GM21619 (cell line): ENCODE measurements around the gene CREBL2.
"Not testable (repeated sequence)": the region's sequence is repeated elsewhere in the genome, so short reads cannot be mapped to it uniquely, and the experiment has no call there.

Experiments used
- ATAC-seq: cut with Tn5 transposase; IDR thresholded peaks from one replicate; pipeline ENCODE4 v1.9.1; 2021; ENCODE audit not compliant: unreplicated experiment

CREBL2 gene, protein sequence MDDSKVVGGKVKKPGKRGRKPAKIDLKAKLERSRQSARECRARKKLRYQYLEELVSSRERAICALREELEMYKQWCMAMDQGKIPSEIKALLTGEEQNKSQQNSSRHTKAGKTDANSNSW

DNA sequence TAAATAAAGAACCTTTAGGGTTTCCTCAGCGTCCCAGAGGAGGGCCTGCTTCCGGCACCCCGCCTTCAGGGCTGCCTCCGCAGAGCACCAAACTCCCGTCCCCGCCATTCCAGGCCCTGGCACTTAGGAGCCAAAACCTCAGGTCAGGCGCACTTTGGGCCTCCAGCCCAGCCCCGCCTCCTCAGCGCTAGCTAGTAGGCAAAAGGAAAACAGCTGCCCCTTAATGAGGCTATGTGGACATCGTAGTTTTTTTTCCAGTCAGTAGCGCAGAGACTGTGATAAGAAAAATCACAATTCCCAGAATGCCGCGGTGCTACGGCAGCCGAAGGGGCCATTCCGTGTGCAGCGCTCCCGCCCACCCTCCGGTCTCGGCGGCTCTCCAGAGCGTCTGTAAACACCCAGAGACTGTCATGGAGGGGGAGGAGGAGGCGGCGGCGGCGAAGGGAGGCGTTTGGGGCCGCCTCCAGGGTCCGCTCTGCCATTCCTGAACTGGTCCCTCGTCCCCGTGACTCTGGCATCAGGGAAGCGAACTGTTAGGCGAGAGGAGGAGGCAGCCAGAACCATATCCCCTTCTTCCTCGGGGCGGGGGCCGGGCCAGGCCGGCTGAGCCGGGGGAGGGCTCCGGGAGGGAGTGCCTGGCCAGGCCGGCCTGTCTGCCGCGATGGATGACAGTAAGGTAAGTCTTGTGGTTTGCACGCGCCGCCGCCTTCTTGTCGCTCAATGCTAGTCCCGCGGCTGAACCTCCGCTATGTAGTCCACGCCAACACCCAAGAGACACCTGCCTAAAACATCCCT lies at the start of gene CREBL2:
TSS of gene CREBL2 (plus strand) at position 365 of the 795 bp plus-strand sequence. CDS start at position 662, 297 bp downstream.
- peak; percentile 66 for ATAC-seq

DNA sequence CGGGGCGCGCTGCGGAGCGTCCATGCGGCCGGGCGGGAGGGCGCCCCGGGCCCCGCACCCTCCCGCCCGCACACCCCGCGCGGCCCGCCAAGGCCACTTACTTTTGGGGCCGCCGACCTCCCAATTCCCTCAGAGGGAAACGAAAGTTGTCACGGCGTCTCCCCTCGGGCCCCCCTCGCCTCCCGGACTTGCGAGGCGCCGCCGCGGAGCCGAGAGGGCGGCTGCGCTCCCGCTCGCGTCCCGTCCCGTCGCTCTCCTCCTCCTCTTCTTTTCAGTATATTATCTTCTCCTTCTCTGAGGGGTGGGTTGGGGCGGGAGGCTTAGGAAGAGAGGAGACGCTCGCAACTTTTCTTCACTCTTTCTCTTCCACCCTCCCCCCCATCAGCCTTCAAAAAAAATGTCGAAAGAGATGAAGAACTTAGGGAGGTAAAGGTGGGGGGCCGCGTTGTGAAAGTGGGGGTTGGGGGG lies 49.6 kb upstream of the CREBL2 start:
- ATAC-seq = no peak

DNA sequence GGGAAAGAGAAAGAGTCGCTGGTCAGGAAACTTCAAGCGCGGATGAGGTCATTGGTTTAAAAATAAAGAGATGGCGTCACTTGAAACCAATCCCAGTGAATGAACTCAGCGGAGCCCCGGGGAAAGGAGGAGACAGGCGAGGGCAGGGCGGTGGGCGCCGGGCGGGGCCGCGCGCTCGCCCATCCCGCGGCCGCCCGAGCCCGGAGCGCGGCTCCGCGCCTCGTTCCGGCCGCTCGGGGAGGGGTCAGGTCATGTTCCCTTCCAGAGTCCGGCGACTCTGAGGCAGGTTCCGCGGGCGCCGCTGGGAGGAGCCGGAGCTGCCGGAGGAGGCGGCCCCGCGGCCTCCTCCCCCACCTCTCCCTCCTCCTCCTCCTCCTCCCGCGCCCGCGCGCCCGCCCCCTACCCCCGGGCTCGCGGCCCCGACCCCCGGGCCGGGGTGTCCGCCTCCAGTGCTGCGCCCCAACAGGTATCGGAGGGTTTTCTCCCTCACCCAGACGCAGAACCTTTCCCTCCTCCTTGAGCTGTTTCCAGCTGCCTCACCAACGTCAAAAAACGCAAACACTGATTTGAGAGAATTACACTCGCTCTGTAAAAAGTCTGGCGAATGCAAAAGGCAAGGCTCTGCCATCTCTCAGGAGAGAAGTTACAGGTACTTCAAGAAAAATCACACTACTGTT lies 49.0 kb upstream of the CREBL2 start, which contains the start of gene DUSP16:
TSS of gene DUSP16 (minus strand) at position 279 of the 677 bp plus-strand sequence. CDS start 41,765 bp downstream, outside the sequence.
- ATAC-seq = peak; percentile 72

DNA sequence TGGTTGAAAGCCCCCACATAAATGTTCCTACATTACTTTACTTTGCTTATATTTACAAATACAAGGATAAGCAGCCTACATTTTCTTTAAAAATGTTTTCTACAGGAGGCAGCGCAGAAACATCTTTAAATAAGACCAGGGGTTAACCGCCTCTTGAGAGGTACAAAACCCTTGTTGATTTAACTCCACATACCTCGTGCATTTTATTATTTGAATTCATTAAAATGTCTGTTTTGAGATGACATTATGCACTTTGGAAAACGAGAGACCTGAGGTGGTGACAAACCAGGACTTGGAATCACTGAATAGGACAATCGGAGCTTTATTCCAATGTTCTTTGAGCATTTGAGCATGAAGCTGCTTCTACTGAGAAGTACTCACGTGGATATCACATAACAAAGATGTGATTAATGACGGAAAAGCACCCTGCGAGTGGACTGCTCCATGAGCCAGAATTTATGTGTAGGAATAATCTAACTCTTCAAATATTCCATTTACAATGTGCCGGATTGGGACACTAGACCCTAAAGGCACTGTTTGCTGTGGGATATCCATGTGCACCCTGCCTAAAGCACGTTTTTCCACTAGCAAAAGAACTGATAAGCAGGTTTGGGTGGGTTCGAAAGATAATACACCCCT lies 48.3 kb upstream of the CREBL2 start:
- no peak for ATAC-seq

DNA sequence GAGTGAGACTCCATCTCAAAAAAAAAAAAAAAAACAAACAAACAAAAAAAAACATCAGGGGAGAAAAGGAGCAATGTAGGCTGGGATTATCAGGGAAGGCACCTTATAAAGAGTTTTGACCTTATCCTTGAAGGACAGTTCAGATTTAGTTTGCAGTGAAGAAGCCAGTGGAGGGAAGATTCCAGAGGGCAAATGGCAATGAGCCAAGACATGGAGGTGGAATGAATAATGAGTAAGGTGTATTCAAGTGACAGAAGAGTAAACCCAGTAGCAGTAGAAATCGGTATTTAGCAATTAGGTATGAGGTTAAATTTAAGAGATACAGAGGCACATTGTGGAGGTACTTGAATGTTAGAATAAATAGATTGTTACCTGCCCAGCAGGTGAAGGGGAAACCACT lies 46.8 kb upstream of the CREBL2 start:
- ATAC-seq = no peak

DNA sequence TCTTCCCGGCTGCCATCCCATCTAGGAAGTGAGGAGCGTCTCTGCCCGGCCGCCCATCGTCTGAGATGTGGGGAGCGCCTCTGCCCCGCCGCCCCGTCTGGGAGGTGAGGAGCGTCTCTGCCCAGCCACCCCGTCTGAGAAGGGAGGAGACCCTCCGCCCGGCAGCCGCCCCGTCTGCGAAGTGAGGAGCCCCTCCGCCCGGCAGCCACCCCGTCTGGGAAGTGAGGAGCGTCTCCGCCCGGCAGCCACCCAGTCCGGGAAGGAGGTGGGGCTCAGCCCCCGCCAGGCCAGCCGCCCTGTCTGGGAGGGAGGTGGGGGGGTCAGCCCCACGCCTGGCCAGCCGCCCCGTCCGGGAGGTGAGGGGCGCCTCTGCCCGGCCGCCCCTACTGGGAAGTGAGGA lies 45.7 kb upstream of the CREBL2 start:
- ATAC-seq = not testable (repeated sequence)

DNA sequence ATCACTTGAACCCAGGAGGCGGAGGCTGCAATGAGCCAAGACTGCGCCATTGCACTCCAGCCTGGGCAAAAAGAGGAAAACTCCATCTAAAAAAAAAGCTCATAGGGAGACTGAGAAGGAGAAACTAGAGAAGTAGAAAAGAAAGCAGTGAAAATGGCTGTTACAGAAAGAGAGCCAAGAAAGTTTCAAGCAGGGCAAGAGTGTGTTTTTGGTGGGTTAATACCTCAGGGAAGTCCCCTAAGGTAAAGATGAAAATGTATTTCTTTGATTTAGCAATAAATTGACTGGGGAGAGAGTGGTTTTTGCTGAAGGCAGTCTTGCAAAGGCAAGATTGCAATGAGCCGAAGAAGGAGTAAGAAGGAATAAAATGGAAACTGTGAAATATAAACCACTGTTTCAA lies 39.0 kb upstream of the CREBL2 start:
- no peak for ATAC-seq

DNA sequence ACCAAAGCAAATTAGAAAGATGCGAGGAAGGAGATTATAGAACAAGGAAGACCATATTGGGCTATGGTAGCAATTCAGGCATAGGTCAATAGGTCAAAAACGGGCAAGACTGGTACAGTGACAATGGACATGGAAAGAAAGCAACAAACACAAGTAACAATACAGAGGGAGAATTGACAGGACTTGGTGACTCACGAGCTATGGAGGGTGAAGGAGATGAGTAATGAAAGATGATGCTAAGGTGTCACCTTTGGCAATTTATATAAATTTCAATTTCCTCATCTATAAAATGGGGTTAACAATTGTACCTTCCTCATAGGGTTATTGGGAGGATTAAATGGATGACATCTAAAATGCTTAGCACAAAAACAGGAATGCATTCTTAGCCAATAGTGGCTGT lies 33.9 kb upstream of the CREBL2 start:
- ATAC-seq = no peak

DNA sequence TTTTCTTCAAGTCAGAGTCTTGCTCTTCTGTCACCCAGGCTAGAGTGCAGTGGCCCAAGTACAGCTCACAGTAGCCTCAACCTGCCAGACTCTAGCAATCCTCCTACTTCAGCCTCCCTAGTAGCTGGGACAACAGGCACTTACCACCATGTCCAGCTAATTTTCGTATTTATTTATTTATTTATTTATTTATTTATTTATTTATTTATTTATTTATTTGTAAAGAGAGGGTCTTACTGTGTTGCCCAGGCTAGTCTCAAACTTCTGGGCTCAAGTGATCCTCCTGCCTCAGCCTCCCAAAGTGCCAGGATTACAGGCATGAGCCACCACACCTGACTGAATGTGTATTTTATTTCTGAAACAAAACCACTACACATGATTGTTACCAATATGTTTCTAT lies 31.0 kb upstream of the CREBL2 start:
- not testable (repeated sequence) for ATAC-seq

DNA sequence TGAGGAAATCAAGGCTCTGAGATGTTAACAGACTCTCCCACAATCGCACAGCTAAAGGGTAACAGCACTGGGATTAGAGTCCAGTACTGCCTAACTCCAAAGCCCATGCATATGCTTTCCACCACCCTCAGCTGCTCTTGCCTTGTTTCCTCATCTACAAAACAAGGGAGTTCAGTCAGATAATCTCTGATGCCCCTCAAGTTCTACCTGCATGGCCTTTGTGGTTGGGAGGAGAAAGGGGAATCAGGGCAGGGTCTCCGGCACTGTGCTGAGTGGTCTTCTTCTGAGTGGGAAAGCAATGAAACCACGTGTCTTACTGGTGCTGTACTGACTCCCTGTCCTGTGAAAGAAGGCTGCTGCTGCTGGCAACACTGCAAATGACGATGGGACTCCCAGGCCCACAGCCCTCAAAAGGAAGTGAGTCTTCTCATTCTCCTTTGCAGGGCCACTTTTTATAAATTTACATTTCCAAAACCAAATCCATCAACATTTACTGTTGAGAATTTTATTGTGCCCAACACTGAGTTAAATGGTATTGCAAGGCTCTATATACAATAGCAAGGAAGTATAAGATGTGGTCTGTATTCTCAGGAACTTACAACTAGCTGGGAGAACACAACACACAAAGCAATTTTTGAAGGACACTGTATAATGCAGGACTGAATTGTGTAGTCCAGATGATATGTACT lies 29.3 kb upstream of the CREBL2 start:
- peak; percentile 36 for ATAC-seq

DNA sequence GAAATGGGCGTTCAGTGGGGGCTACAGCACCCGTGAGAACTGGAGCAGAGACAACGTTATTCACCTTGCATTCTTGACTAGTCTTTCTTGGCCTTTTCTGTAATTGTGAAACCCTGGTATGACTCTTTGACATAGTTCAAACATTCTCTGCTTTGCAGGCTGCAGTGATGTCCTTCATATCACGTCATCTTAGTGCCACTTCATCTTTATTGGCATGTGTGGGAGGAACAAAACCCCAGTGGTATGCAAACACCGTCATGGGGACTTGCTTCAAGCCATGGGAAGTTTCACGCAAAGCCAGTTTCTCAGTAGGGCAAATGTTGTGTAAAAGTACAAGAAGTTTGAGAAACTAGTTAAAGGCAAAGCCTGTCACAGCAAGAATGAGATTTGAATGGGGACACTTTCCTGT lies 28.8 kb upstream of the CREBL2 start:
- peak; percentile 94 for ATAC-seq

DNA sequence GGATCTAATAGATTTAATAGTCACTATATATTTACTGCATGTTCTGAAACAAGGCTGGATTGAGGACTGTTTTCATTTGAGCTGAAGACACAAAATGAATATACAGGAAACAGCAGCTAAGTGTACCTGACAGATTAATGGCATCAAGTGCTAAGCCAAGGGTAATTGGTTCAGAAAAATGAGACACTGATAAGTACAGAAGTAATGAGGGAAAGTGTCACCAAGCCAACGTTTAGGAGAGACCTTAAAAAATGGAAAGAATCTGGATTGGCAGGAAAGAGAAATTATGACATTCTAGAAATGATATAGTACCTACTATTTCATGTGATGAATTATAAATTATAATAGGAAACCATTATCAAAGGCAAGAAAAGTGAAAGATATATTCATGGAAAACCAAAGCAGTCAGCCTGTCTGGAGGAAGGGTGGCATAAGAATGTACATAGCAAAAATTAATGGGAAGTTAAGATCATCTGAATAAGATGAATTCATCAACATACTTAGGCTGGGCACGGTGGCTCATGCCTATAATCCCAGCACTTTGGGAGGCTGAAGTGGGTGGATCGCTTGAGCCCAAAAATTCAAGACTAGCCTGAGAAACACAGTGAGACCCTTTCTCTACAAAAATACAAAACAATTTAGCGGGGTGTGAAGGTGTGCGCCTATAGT lies 28.0 kb upstream of the CREBL2 start:
- ATAC-seq = no peak

DNA sequence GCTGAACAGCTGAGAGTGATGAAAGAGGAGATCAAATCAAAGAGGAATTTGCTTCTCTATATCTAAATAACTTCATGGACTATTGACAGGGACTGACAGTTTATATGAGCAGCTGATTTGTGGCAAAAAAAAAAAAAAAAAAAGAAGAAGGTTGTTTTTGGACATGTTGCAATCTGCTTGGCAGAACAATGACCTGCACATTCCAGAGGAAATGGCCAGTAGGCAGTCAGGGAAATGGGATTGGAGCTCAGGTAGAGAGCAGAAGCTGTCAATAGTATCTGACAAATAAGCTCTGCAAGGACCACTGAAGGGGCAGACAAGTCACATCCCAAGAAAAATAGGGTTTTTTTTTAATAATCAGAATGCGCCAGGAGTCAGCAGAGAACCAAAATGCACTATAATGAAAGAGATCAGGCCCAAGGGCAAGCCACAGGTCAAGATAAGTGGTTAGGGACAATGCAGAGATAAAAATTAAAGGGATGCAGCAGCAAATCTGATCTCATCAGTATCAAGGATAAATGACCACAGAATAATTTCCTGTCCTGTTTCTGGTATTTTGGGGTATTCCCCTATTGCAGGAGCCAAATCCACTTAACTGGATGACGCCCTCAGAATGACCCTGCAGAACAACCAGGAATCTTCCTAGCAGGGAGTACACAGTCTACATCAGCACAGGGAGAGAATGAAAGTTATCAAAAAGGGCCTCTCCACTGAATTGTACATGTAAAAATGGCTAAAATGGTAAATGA lies 26.4 kb upstream of the CREBL2 start:
- ATAC-seq = no peak

DNA sequence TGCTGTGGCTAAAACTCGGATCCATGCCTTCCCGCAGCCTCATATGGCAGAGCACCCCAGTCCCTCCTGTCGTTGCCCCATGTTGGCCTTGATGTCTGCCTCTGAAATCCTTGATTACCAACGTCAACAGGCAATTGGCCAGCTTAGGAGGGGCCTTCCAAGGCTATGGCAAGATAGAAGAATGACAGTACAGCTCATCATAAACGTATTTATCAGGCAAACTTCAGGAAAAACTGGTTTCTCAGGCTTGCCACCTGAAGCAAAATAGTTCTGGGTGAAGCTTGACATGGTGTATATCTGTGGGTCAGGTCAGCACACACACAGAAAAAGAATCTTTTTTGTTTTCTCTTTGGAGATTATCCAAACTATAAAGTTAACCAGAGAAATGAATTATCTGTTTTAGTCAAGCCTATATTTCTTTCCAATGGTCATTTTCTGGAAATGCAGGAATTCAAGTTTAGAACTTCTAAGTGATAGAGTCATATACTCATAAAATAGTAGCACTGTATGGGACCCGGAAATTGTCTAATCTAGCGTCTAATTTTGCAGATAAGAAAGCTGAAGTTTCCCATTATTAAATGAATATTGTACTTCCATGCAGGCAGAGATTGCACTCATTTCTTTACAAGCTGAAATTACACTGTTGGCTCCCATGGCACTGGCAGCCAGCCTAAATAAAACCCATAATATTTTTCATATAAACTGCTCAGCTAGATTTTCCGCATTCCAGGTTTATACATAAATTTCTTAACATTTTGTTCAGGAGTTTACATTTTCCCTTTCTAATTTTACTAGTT lies 24.6 kb upstream of the CREBL2 start:
- ATAC-seq = no peak

DNA sequence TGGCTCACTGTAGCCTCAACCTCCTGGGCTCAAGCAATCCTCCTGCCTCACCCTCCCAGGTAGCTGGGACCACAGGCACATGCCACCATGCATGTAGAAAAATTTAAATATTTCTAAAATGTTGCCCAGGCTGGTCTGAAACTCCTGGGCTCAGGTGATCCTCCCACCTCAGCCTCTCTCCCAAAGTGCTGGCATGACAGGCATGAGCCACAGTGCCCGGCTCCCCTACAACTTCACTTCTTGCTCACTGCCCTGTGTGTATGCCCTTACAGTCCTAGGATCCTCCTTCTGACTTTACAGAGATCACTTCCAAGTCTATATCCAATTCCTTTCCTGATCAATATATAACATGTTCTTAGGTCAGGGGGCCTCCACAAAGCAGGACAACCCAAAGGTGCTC lies 23.8 kb upstream of the CREBL2 start:
- ATAC-seq = no peak

DNA sequence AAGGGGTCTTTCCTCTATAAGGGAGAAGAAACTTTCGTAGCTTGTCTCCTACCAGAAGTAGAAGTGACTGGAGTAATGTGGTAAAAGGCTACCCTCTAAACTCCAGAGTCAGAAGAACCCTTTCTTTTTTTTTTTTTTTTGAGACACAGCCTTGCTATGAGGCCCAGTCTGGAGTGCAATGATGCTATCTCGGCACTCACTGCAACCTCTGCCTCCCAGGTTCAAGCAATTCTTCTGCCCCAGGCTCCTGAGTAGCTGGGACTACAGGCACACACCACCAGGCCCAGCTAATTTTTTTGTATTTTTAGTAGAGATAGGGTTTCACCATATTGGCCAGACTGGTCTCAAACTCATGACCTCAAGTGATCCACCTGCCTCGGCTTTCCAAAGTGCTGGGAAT lies 23.2 kb upstream of the CREBL2 start:
- ATAC-seq = not testable (repeated sequence)

DNA sequence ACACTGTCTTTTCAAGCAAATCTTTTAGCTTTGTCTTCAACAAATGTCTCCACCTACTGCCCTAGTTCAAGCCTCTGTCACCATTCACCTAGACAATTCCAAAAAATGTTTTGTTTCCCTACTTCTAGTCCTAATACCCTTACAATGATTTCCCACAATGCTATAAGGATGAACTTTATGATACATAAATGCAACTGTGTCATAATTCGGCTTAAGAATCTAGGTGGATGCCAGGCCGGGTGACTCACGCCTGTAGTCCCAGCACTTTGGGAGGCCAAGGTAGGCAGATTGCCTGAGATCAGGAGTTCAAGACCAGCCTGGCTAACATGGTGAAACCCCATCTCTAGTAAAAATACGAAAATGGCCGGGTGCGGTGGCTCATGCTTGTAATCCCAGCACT lies 20.7 kb upstream of the CREBL2 start:
- no peak for ATAC-seq

DNA sequence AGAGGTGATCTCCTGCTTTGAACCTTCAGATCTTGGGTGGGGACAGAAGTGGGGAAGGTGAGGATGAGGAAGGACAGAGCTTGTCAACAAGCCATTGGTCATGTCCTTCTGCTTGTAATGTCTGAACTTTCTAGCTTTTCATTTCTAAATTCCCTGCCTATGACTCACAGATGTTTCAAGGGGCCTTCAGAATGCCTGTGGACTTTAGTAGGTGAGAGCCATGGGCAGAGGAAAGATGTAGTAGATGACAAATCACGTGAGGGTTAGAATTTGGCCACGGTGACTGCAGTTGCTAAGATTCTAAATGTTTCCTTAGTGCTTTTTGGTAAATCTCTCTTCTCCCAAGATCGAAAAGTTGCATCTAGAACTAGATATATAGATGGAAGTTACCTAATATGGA lies 18.7 kb upstream of the CREBL2 start:
- no peak for ATAC-seq

DNA sequence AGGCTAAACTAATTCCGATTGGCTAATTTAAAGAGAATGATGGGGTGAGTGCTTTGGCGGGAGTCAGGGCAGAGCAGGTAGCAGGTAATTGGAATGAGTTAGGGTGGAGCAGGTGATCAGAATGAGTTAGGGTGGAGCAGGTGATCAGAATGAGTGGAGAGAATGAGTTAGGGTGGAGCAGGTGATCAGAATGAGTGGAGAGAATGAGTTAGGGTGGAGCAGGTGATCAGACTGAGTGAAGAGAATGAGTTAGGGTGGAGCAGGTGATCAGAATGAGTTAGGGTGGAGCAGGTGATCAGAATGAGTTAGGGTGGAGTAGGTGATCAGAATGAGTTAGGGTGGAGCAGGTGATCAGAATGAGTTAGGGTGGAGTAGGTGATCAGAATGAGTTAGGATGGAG lies 15.7 kb upstream of the CREBL2 start:
- ATAC-seq = not testable (repeated sequence)
